Bone marrow (tissue), 2 donors: ENCODE measurements around the gene SPSB1.
A peak's percentile ranks its signal among the peaks of the same experiment; 100 is the strongest.

Experiments
- DNase-seq, 2 donors: peaks; one replicate each; lab custom pipeline; 2025; lab: John Stamatoyannopoulos, UW

The SPSB1 gene

GRCh38 chr1:9260059-9260766, 32.5 kb upstream of the SPSB1 start:
- no peak for DNase-seq

- no peak for DNase-seq
These were observed 31.2 kb upstream of the SPSB1 start for GRCh38 chr1:9261496-9261895.

GRCh38 chr1:9262096-9262986, 30.4 kb upstream of the SPSB1 start:
- DNase-seq, result no peak

- no peak for DNase-seq
These were observed 29.3 kb upstream of the SPSB1 start for GRCh38 chr1:9263276-9263855.

- DNase-seq, result no peak
These were observed 28.5 kb upstream of the SPSB1 start for GRCh38 chr1:9263984-9264872.

- no peak for DNase-seq
These were observed 27.7 kb upstream of the SPSB1 start for GRCh38 chr1:9265037-9265436.

- DNase-seq, result no peak
These were observed 26.7 kb upstream of the SPSB1 start for GRCh38 chr1:9265968-9266367.

GRCh38 chr1:9267352-9267686, 25.4 kb upstream of the SPSB1 start:
- no peak for DNase-seq

GRCh38 chr1:9267827-9268581, 24.7 kb upstream of the SPSB1 start:
- no peak for DNase-seq

GRCh38 chr1:9269078-9269501, 23.6 kb upstream of the SPSB1 start:
- no peak for DNase-seq

- no peak for DNase-seq
These were observed 23.0 kb upstream of the SPSB1 start for GRCh38 chr1:9269721-9270120.

- no peak for DNase-seq
These were observed 22.3 kb upstream of the SPSB1 start for GRCh38 chr1:9270290-9270883.

GRCh38 chr1:9271283-9271682, 21.4 kb upstream of the SPSB1 start:
- no peak for DNase-seq

GRCh38 chr1:9271861-9272595, 20.7 kb upstream of the SPSB1 start:
- DNase-seq, result no peak

- no peak for DNase-seq
These were observed 19.5 kb upstream of the SPSB1 start for GRCh38 chr1:9273177-9273576.

- DNase-seq, result no peak
These were observed 17.5 kb upstream of the SPSB1 start for GRCh38 chr1:9275161-9275560.

GRCh38 chr1:9275567-9276034, 17.1 kb upstream of the SPSB1 start:
- DNase-seq, result peak; percentile 58 to 85

- no peak for DNase-seq
These were observed 14.6 kb upstream of the SPSB1 start for GRCh38 chr1:9278116-9278515.

GRCh38 chr1:9278585-9279153, 14.0 kb upstream of the SPSB1 start:
- DNase-seq, result no peak
